GM18870 (cell line): ENCODE data around the gene VGLL4.

Experiments
- ATAC-seq: cut with Tn5 transposase; IDR thresholded peaks from one replicate; pipeline ENCODE4 v1.9.1; 2021; ENCODE audit warnings: moderate library complexity; ENCODE audit not compliant: unreplicated experiment

VGLL4 gene

GRCh38 chr3:11553436-11554235, 90.1 kb downstream of the VGLL4 start:
- ATAC-seq, result no peak

- no peak for ATAC-seq
Measured at GRCh38 chr3:11552289-11553264, 91.1 kb downstream of the VGLL4 start.

- ATAC-seq, result no peak
Measured at GRCh38 chr3:11551036-11551435, 92.7 kb downstream of the VGLL4 start.

DNA sequence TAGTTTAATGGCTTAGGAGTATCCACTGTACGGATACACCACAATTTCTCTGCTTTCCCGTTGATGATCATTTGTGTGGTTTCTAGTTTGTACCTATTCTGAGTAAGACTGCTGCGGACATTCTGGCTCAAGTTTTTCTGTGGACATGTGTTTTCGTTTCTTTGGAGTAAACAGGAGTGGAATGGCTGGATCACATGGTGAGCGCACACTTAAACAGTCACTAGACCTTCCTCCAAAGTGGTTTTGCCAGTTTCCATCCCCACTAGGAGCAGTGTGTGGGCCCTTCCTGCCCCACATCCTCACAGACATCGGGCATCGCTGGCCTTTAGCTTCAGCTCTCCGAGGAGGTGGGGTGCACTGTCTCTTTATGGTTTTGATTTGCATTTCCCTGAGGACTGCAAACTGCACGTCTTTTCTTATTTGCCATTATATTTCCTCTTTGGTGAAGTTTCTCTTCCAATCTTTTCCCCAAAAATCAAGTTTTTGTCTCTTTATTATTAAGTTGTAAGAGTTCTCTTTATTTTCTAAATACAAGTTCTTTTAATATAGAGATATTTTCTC, 94.1 kb downstream of the VGLL4 start:
- ATAC-seq, result no peak

DNA sequence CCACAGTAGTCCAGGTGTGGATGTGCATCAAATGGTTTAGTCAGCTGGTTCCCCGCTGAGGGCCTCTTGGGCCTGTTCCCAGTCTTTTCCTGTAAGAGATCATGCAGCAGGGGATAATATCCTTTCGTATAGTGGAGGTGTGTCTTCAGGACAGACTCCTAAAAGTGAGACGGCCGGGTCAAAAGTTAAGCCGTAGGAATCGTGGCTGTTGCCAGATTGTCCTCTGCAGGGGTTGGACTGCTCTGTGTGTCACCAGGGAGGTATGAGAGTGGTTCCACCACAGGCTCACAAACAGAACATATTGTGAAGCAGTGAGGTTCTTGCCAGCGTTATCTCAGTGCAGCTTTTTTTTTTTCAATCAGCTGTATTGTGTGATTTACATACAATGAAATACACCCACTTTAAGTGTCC, 95.0 kb downstream of the VGLL4 start:
- no peak for ATAC-seq

DNA sequence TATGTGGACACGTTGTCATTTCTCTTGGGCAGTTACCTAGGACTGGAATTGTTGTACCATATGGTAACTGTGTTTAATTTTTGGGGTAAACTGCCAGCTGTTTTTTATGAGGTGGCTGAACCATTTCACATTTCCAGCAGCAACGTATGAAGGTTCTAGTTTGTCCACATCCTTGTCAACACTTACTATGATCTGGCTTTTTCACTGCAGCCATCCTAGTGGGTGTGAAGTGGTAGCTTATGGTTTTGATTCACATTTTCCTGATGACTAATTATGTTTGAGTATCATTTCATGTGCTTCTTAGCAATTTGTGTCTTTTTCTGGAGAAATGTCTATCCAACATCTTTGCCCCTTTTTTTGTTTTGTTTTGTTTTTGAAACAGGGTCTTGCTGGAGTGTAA, 96.2 kb downstream of the VGLL4 start:
- ATAC-seq, result no peak

GRCh38 chr3:11546657-11547302, 96.9 kb downstream of the VGLL4 start:
- no peak for ATAC-seq

- ATAC-seq, result no peak
Measured at GRCh38 chr3:11545186-11545851, 98.4 kb downstream of the VGLL4 start.

- no peak for ATAC-seq
Measured at GRCh38 chr3:11544412-11545181, 99.1 kb downstream of the VGLL4 start.

- no peak for ATAC-seq
Measured at GRCh38 chr3:11543948-11544387, 99.7 kb downstream of the VGLL4 start.

GRCh38 chr3:11543141-11543947, 100.4 kb downstream of the VGLL4 start:
- no peak for ATAC-seq

- ATAC-seq, result no peak
Measured at GRCh38 chr3:11542551-11542950, 101.2 kb downstream of the VGLL4 start.

DNA sequence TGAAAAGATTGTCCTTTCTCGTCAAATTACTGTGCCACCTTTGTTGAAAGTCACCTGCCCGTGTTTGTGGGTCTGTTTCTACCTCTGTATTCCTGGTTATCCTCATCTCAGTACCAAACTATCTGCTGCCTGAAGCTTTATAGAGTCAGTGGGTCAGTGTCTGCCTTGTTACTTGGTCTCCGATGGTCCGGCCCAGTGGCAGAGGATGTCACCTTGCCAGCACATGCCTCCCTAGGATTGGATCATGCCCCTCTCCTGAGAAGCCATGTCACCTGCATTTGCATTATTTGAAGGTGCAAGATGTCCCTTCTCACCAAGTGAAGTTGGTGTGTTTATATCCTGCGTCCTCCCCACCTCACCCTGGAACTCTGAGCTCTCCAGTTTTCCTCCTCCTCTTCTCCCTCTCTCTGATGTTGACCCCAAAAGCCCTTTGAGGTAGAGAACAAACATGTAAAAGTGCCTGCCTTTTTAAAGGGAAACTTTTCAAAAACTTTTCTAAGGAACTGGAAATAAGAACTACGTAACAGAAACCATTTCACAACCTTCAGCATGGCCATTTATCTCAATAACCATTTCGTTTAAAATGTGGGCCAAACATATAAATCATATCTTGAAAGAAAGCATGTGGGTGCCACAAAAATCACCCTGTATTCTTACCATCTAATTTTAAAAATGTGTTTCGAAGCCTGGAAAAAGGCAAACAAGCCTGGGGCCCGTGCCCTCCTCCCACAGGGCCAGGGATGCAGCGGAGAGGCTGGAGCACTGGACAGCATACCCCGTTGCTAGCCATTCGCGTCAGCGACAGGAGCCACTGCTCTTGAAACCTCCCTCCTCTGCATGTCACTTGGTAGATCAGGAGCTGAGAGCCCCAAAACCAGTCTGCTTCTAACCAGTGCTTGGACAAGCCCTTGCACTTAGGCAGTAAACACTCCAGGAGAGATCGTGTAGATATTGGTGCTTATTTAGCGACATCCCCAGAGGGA, 102.1 kb downstream of the VGLL4 start:
- no peak for ATAC-seq

- ATAC-seq, result no peak
Measured at GRCh38 chr3:11539677-11540076, 104.0 kb downstream of the VGLL4 start.

DNA sequence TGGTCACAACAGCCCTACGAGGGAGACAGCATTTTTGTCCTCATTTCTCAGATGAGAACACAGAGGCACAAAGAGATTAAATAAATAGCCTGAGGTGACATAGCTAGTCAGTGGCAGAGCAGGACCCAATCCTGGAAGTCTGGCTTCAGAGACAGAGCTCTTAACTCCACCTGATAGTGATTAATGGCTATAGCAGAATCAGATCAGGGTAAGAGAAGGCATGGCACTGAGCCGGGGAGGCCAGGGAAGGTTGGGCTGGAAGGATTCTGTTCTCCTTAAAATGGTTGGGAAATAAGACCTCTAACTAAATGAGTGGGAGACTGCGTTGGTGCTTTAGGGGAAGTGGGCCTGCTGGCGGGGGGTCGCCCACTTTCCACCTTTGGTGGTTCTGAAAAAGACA, 104.5 kb downstream of the VGLL4 start:
- ATAC-seq, result no peak

DNA sequence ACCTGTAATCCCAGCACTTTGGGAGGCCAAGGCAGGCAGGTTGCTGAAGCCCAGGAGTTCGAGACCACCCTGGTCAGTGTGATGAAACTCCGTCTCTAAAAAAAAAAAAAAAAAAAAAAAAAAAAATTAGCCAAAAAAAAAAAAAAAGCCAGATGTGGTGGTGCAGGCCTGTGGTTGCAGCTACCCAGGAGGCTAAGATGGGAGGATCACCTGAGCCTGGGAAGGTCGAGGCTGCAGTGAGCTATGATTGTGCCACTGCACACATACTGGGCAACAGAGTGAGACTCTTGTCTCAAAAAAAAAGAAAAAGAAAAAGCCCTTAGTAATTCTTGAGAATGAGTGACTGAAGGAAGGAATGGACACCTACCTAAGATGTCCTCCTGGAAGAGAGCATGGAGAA, 105.1 kb downstream of the VGLL4 start:
- no peak for ATAC-seq

DNA sequence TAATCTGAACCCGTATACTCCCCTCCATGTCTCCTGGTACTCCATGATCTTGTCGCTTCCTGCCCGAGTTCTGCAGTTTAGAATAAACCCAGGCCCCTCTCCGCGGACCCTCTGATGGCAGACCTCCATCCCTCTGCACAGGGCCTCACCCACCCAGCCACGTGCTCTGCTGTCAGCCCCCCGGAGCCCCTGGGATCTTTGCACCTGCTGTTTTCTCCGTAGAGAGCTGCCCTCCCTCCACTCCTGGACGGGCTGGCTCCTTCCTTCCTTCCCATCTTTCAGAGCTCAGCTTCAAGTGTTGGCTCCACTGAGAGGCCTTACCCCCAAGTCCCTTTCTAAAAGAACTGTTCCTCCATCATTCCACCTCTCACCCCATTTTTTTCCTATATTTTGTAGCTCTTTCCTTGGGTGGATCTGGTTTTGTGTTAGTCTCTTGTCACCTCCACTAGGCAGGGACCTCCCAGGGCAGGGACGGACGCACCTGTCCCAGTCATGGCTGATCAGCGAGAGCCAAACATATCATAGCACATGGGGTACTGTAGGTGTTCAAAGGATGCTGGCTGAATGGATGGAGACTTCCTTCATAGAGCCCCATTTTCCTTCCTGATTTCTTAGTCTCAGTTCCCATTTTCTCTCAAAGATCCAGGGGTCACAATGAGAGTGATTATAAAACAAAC, 106.6 kb downstream of the VGLL4 start:
- ATAC-seq, result no peak
